ENCODE measurements around the gene FHL2. TPM values are rescaled to one million over a fixed set of nuclear protein-coding genes. Genes with fewer than 3 reads are reported as not detected.

Gene FHL2
- total and polyA plus RNA-seq, 4 donors = 3.9 to 9.0 (median 6.5) TPM

DNA sequence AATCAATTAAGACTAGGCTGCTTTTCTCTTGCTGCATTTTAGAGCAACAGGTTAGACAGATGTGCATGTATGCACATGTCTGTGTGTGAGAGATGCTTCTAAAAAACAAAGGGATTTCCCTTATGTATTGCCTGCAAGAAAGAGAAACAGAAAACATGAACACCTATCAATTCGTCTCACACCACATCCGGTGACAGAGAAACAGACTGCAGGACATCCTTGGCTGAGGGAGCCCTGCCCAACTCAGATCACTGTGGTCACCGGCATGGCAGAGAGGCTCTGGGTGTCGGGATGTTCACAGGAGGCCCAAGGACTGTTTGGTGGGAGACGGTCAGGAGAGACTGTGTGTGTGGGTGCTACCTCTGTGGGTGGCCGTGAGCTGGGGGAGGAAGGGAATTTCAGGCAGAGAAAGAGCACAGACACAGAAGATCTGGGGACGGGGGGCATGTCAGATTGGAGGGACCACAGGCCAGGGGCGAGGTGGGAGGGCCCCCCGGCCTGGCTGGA is 24.9 kb downstream of the FHL2 start:
- Histone ChIP-seq H3K4me3 (ENCODE audit: low read depth in 1 of 3, low read length in 3 of 3) (no peak overlapping the region), H3K9ac (ENCODE audit: low read depth in 1 of 2, low read length in 2 of 2) (no peak overlapping the region), H3K27me3 (ENCODE audit: control insufficient read depth in 4 of 4, insufficient read depth in 4 of 4, low read length in 3 of 4) (no peaks in the 10 kb centered on the region), H3K36me3 (ENCODE audit: control insufficient read depth in 4 of 4, insufficient read depth in 3 of 4, low read depth in 1 of 4, low read length in 3 of 4) (peaks cover 0 to 2% (median 0%) of the 10 kb centered on the region in 4 donors), H3K9me3 (ENCODE audit: control insufficient read depth in 4 of 4, low read length in 3 of 4) (no peaks in the 10 kb centered on the region), H3K27ac (ENCODE audit: low read depth in 1 of 2, low read length in 2 of 2) (peak overlapping the region in 1 of 2 donors; percentile 31), H3K4me1 (ENCODE audit: control insufficient read depth in 4 of 4, insufficient read depth in 4 of 4, low read length in 3 of 4) (peaks cover 0 to 7% (median 0%) of the 10 kb centered on the region in 4 donors)
- TF ChIP-seq GABPA (IDR thresholded peaks at IDR 0.05 in 1 of 2, conservative IDR thresholded peaks at IDR 0.05 in 1 of 2) (no peak), YY1 (IDR thresholded peaks at IDR 0.05) (no peak), HNF4G (IDR thresholded peaks at IDR 0.05) (no peak)
- TF ChIP-seq, protein P1, sequence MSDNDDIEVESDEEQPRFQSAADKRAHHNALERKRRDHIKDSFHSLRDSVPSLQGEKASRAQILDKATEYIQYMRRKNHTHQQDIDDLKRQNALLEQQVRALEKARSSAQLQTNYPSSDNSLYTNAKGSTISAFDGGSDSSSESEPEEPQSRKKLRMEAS (IDR thresholded peaks at IDR 0.05) = no peak
- 86% methylated on average over 9 of the region's 9 CpGs for WGBS
- DNase-seq (ENCODE audit: low spot score) = no peak

DNA sequence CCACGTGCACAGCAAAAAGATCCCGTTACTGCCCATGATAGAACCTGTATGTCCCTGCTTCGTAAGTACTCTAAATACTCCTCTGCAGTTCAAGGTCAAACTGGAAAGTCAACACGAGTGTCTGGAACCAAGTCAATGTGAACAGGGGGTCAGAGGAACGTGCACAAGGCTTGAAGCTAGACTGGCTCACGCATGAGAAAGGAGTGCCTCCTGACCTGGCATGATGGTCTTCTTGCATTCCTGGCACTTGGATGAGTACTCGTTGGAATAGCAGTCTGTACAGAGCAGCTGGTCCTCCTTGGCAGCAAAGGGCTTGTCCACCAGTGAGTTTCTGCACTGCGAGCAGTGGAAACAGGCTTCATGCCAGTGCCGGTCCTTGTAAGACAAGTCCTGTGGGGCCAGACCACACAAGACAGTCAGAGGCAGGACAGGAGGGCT is 25.5 kb downstream of the FHL2 start:
- H3K36me3 ChIP-seq (ENCODE audit: control insufficient read depth in 4 of 4, insufficient read depth in 3 of 4, low read depth in 1 of 4, low read length in 3 of 4) = peaks cover 0 to 2% (median 0%) of the 10 kb centered on the region in 4 donors
- WGBS = 47% methylated on average over 9 of the region's 9 CpGs
- no peak overlapping the region for H3K4me3 ChIP-seq (ENCODE audit: low read depth in 1 of 3, low read length in 3 of 3)
- no peak for DNase-seq (ENCODE audit: low spot score)
- no peak overlapping the region for H3K9ac ChIP-seq (ENCODE audit: low read depth in 1 of 2, low read length in 2 of 2)
- TF ChIP-seq TAF1 (conservative IDR thresholded peaks at IDR 0.05) = no peak
- peak in 1 of 2 donors; percentile 8 for TF ChIP-seq HNF4A (conservative IDR thresholded peaks at IDR 0.05)
- no peak for TF ChIP-seq JUND (IDR thresholded peaks at IDR 0.05)
- TF ChIP-seq, protein P2, sequence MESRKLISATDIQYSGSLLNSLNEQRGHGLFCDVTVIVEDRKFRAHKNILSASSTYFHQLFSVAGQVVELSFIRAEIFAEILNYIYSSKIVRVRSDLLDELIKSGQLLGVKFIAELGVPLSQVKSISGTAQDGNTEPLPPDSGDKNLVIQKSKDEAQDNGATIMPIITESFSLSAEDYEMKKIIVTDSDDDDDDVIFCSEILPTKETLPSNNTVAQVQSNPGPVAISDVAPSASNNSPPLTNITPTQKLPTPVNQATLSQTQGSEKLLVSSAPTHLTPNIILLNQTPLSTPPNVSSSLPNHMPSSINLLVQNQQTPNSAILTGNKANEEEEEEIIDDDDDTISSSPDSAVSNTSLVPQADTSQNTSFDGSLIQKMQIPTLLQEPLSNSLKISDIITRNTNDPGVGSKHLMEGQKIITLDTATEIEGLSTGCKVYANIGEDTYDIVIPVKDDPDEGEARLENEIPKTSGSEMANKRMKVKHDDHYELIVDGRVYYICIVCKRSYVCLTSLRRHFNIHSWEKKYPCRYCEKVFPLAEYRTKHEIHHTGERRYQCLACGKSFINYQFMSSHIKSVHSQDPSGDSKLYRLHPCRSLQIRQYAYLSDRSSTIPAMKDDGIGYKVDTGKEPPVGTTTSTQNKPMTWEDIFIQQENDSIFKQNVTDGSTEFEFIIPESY (IDR thresholded peaks at IDR 0.05) = no peak
- TF ChIP-seq HNF4G (IDR thresholded peaks at IDR 0.05) = no peak
- TF ChIP-seq RXRA (IDR thresholded peaks at IDR 0.05) = peak in 1 of 2 donors; percentile 45
- TF ChIP-seq RAD21 (IDR thresholded peaks at IDR 0.05) = peak in 1 of 2 donors; percentile 5
- TF ChIP-seq, protein P3, sequence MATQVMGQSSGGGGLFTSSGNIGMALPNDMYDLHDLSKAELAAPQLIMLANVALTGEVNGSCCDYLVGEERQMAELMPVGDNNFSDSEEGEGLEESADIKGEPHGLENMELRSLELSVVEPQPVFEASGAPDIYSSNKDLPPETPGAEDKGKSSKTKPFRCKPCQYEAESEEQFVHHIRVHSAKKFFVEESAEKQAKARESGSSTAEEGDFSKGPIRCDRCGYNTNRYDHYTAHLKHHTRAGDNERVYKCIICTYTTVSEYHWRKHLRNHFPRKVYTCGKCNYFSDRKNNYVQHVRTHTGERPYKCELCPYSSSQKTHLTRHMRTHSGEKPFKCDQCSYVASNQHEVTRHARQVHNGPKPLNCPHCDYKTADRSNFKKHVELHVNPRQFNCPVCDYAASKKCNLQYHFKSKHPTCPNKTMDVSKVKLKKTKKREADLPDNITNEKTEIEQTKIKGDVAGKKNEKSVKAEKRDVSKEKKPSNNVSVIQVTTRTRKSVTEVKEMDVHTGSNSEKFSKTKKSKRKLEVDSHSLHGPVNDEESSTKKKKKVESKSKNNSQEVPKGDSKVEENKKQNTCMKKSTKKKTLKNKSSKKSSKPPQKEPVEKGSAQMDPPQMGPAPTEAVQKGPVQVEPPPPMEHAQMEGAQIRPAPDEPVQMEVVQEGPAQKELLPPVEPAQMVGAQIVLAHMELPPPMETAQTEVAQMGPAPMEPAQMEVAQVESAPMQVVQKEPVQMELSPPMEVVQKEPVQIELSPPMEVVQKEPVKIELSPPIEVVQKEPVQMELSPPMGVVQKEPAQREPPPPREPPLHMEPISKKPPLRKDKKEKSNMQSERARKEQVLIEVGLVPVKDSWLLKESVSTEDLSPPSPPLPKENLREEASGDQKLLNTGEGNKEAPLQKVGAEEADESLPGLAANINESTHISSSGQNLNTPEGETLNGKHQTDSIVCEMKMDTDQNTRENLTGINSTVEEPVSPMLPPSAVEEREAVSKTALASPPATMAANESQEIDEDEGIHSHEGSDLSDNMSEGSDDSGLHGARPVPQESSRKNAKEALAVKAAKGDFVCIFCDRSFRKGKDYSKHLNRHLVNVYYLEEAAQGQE (IDR thresholded peaks at IDR 0.05) = no peak
- TF ChIP-seq NR2F2 (IDR thresholded peaks at IDR 0.05) = peak; percentile 77
- TF ChIP-seq, protein P4, sequence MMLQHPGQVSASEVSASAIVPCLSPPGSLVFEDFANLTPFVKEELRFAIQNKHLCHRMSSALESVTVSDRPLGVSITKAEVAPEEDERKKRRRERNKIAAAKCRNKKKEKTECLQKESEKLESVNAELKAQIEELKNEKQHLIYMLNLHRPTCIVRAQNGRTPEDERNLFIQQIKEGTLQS (IDR thresholded peaks at IDR 0.05) = no peak
- peak; percentile 7 for TF ChIP-seq SP1 (IDR thresholded peaks at IDR 0.05)
- H3K27ac ChIP-seq (ENCODE audit: low read depth in 1 of 2, low read length in 2 of 2) = no peak overlapping the region
- H3K4me1 ChIP-seq (ENCODE audit: control insufficient read depth in 4 of 4, insufficient read depth in 4 of 4, low read length in 3 of 4) = peaks cover 0 to 7% (median 0%) of the 10 kb centered on the region in 4 donors
- no peaks in the 10 kb centered on the region for H3K9me3 ChIP-seq (ENCODE audit: control insufficient read depth in 4 of 4, low read length in 3 of 4)
- no peaks in the 10 kb centered on the region for H3K27me3 ChIP-seq (ENCODE audit: control insufficient read depth in 4 of 4, insufficient read depth in 4 of 4, low read length in 3 of 4)
